ENCODE data around the gene PARD3B. TPM values are rescaled to one million over a fixed set of nuclear protein-coding genes. Genes with fewer than 3 reads are reported as not detected.
"Not testable (repeated sequence)": the region's sequence is repeated elsewhere in the genome, so short reads cannot be mapped to it uniquely, and the experiment has no call there.

The PARD3B gene
- total and polyA plus RNA-seq, 2 experiments from 2014 or later, result 4.3 to 8.5 TPM

DNA sequence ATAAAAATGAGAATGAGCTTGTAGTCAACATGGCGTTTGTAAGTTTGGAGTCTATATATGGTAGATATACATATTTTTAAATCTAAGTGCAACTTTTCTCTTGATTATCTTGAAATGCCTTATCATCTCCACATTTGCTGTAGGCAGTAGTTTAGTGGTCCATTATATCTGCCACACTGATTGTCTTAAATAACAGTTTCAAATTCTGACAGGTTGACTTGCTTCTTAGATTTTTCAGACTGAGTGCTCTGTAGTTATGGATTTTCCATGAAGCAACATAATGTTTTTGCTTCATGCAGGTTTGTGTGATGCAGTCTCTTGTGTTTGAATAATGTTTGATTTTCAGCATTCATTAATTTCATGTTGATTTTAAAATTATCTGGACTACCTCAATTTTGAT, 12.3 kb downstream of the PARD3B start:
- no peaks in the 10 kb centered on the region for H3K36me3 ChIP-seq
- TF ChIP-seq, protein P1, sequence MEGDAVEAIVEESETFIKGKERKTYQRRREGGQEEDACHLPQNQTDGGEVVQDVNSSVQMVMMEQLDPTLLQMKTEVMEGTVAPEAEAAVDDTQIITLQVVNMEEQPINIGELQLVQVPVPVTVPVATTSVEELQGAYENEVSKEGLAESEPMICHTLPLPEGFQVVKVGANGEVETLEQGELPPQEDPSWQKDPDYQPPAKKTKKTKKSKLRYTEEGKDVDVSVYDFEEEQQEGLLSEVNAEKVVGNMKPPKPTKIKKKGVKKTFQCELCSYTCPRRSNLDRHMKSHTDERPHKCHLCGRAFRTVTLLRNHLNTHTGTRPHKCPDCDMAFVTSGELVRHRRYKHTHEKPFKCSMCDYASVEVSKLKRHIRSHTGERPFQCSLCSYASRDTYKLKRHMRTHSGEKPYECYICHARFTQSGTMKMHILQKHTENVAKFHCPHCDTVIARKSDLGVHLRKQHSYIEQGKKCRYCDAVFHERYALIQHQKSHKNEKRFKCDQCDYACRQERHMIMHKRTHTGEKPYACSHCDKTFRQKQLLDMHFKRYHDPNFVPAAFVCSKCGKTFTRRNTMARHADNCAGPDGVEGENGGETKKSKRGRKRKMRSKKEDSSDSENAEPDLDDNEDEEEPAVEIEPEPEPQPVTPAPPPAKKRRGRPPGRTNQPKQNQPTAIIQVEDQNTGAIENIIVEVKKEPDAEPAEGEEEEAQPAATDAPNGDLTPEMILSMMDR (IDR thresholded peaks at IDR 0.05; ENCODE audit: low read depth, low read length), result no peak
- H3K9me3 ChIP-seq (ENCODE audit: low read depth), result no peaks in the 10 kb centered on the region
- no peaks in the 10 kb centered on the region for H3K27me3 ChIP-seq
- no peak overlapping the region for H3K4me3 ChIP-seq
- DNase-seq (ENCODE audit: low read depth in 1 of 2, low spot score in 1 of 2), result no peak
- no peak overlapping the region for H3K27ac ChIP-seq
- H3K4me1 ChIP-seq (ENCODE audit: low read depth), result no peaks in the 10 kb centered on the region

DNA sequence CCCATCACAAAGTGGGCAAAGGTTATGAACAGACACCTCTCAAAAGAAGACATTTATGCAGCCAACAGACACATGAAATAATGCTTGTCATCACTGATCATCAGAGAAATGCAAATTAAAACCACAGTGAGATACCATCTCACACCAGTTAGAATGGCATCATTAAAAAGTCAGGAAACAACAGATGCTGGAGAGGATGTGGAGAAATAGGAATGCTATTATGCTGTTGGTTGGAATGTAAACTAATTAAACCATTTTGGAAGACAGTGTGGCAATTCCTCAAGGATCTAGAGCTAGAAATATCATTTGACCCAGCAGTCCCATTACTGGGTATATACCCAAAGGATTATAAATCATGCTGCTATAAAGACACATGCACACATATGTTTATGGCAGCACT, 14.1 kb downstream of the PARD3B start:
- DNase-seq (ENCODE audit: low read depth in 1 of 2, low spot score in 1 of 2); H3K4me3 ChIP-seq; H3K36me3 ChIP-seq: not testable (repeated sequence)

DNA sequence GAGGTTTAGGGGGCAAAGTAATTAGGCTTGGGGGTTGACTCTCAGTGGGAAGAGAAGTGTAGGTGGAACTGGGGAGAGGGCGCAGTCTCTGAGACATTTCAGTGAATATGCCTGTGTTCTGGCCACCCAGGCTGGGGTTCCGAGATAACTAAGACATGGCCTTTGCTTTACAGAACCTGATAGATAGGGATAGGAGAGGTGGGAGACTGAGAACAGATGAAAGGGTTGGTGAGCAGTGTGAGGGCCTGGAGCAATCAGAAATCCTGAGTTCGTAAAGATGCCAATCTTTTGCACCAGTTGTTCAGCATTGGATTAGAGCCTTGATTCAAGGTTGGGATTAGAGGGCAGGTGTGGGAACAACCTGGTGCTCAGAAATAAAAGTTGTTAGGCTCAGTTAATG, 15.6 kb downstream of the PARD3B start:
- Histone ChIP-seq H3K9me3 (ENCODE audit: low read depth) (no peaks in the 10 kb centered on the region), H3K4me3 (no peak overlapping the region), H3K4me1 (ENCODE audit: low read depth) (no peaks in the 10 kb centered on the region), H3K36me3 (no peaks in the 10 kb centered on the region), H3K27ac (no peak overlapping the region), H3K27me3 (no peaks in the 10 kb centered on the region)
- DNase-seq (ENCODE audit: low read depth in 1 of 2, low spot score in 1 of 2), result no peak
- TF ChIP-seq, protein P1 (IDR thresholded peaks at IDR 0.05; ENCODE audit: low read depth, low read length), result no peak

More for the DNA sequence above, 14.1 kb downstream of the PARD3B start:
- not testable (repeated sequence) for H3K4me1 ChIP-seq (ENCODE audit: low read depth); H3K27ac ChIP-seq; H3K27me3 ChIP-seq; H3K9me3 ChIP-seq (ENCODE audit: low read depth)

DNA sequence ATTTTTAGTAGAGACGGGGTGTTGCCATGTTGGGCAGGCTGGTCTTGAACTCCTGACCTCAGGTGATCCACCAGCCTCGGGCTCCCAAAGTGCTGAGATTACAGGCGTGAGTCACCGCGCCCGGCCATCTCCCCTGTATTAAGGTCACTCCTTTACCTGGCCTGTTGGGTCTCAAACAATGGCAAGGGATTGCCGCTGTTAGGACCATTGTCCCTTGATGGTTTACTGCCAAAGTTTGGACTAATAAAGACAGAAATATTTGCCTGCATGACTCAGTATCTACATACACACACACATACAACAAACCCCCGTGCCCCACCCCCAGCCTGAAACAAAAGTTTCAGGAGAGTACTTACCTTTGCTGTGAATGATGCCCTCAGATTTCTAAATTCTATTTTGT, 16.5 kb downstream of the PARD3B start:
- Histone ChIP-seq H3K4me3 (no peak overlapping the region), H3K4me1 (ENCODE audit: low read depth) (no peaks in the 10 kb centered on the region), H3K27ac (no peak overlapping the region), H3K27me3 (no peaks in the 10 kb centered on the region), H3K9me3 (ENCODE audit: low read depth) (no peaks in the 10 kb centered on the region), H3K36me3 (no peaks in the 10 kb centered on the region)
- TF ChIP-seq, protein P1 (IDR thresholded peaks at IDR 0.05; ENCODE audit: low read depth, low read length), result no peak
- no peak for DNase-seq (ENCODE audit: low read depth in 1 of 2, low spot score in 1 of 2)

DNA sequence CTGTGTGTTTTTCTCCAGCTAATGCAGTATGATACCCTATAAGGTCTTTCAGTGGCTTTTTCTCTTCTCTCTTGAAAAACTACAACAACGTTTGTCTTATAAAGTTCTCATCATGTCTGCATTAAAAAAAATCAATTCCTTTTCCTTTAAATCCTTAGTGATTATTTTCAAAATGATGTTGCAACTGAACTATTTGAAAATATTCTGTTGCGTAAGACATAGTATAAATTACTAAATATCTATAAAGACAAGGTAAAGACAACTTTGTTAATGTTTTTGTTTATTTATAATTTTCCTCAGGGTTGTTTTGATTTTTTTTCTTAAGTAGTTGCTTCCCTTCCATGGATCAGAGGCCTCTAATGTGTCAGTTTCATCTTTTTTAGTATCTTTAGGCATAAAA, 21.2 kb downstream of the PARD3B start:
- H3K4me3 ChIP-seq, result no peak overlapping the region
- TF ChIP-seq, protein P1 (IDR thresholded peaks at IDR 0.05; ENCODE audit: low read depth, low read length), result no peak
- H3K9me3 ChIP-seq (ENCODE audit: low read depth), result no peaks in the 10 kb centered on the region
- no peak for DNase-seq (ENCODE audit: low read depth in 1 of 2, low spot score in 1 of 2)
- H3K4me1 ChIP-seq (ENCODE audit: low read depth), result no peaks in the 10 kb centered on the region
- no peak overlapping the region for H3K27ac ChIP-seq
- no peaks in the 10 kb centered on the region for H3K27me3 ChIP-seq
- H3K36me3 ChIP-seq, result no peaks in the 10 kb centered on the region

DNA sequence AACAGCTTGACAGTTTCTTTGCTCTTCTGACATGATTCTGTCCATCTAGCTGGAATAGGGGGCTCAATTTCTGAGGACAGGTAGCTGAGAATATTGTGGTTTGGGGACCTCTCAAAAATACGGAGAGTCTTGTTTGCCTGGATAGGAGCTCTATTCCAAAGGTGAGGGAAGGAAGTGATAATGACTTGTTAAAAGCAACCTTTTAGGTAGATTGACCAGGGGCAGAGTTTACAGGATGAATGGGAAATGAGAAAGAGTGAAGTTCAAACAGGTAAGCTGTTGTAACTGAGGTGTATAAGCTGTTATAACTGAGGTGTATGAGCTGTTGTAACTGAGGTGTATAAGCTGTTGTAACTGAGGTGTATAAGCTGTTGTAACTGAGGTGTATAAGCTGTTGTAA, 25.1 kb downstream of the PARD3B start:
- Histone ChIP-seq H3K27me3 (no peaks in the 10 kb centered on the region), H3K4me3 (no peak overlapping the region), H3K9me3 (ENCODE audit: low read depth) (no peaks in the 10 kb centered on the region), H3K36me3 (no peaks in the 10 kb centered on the region), H3K27ac (no peak overlapping the region), H3K4me1 (ENCODE audit: low read depth) (no peaks in the 10 kb centered on the region)
- TF ChIP-seq, protein P1 (IDR thresholded peaks at IDR 0.05; ENCODE audit: low read depth, low read length), result no peak
- no peak for DNase-seq (ENCODE audit: low read depth in 1 of 2, low spot score in 1 of 2)
